Psoas muscle (tissue), 8 donors: Measurements from ENCODE around the gene KLHL36. TPM values are rescaled to one million over a fixed set of nuclear protein-coding genes. Genes with fewer than 3 reads are reported as not detected.

ENCODE experiments used
- ATAC-seq, 4 donors: fragments of 200-7000 bp; cut with Tn5 transposase; one replicate each; pipeline ENCODE4 v1.9.1; 2020; ENCODE audit warnings: moderate library complexity in 3 of 4, mild to moderate bottlenecking in 2 of 4
- DNase-seq, 2 donors: peaks; one replicate each; pipeline ENCODE4 v3.0.0-alpha.2; 2020
- H3K27ac ChIP-seq: fragments of 200-600 bp; one replicate; pipeline ENCODE4 v1.8.0; 2022
- H3K27me3 ChIP-seq, 3 donors: fragments of 200-600 bp in 1 of 3; one replicate each; pipeline versions ENCODE4 v1.6.1 to v1.8.0; 2013 to 2022; ENCODE audit warnings: low read length in 2 of 3, mild to moderate bottlenecking in 2 of 3, moderate library complexity in 1 of 3; ENCODE audit not compliant: insufficient read depth in 3 of 3
- H3K36me3 ChIP-seq, 2 donors: fragments of 200-600 bp in 1 of 2; one replicate each; pipeline versions ENCODE4 v1.6.1 to v1.8.0; 2013 to 2022; ENCODE audit warnings: low read depth in 1 of 2, mild to moderate bottlenecking in 1 of 2, moderate library complexity in 1 of 2; ENCODE audit not compliant: insufficient read depth in 1 of 2
- H3K4me1 ChIP-seq: fragments of 200-600 bp; one replicate; pipeline ENCODE4 v1.8.0; 2022
- H3K4me3 ChIP-seq: fragments of 200-600 bp; one replicate; pipeline ENCODE4 v1.8.0; 2022; ENCODE audit warnings: mild to moderate bottlenecking
- H3K9me3 ChIP-seq: fragments of 200-600 bp; one replicate; pipeline ENCODE4 v1.8.0; 2022
- WGBS, 3 donors: extraction: QIAGEN DNeasy Blood & Tissue Kit; methylation state at CpG; one replicate each; pipeline versions ENCODE4 v1.1.6 to v1.1.7; 2013; 5-methylcytosine and 5-hydroxymethylcytosine counted together
- intact Hi-C, 2 donors: fragments of 100-400 bp; cut with DNase I; formaldehyde crosslinking; loops; one replicate each; pipeline versions ENCODE4 v1.11.0 to v1.14.2; 2022
- polyA plus RNA-seq, 3 donors: library from polyadenylated mRNA; stranded (reverse); fragments of 200-250 nt; gene quantifications; one replicate each; pipeline ENCODE4 v1.2.3, GENCODE V29; 2013
- total RNA-seq, 4 donors: library from RNA; stranded (reverse); fragmentation: NEBNext Ultra II Directional in 2 of 4; extraction: Animal tissue kit (Norgen Biotek cat#: 25700) in 2 of 4; gene quantifications; one replicate each; pipeline versions ENCODE4 v1.2.1 to v1.2.4, GENCODE V29; 2021 to 2023
- TF ChIP-seq, protein P1 (sequence below): fragments of 200-600 bp; IDR thresholded peaks from one replicate; pipeline ENCODE4 v1.8.0; 2022; ENCODE audit warnings: antibody characterized with exemption
- donor health status: healthy with polysubstance abuse.
- donor health status: DM: no; HTN: no; CAD: no; lungs with moderate emphysema.
- donor health status: Bipolar disorder and iron deficiency.
- donor health status: healthy.
- donor health status: DM: yes; HTN: yes; CAD: no.
- donor health status: DM: no; HTN: no; CAD: no.
- donor health status: DM: no; HTN: no; CAD: no.
- donor health status: DM: yes; HTN: yes; CAD: no.

KLHL36 gene
- total and polyA plus RNA-seq, 7 donors = 5.9 to 19.3 (median 13.1) TPM

- peak overlapping the region; percentile 75 for H3K4me3 ChIP-seq
- no peaks in the 10 kb centered on the region for H3K27me3 ChIP-seq
- intact Hi-C loops = loop anchor here in 1 of 2 donors (5.0 kb wide), 1 partner anchor 273 kb away; no protein-coding TSS in a partner anchor
- DNase-seq = no peak
- no peaks in the 10 kb centered on the region for H3K9me3 ChIP-seq
- WGBS, 3 donors = 54 to 76% (median 55%) methylated on average over 11 of the region's 11 CpGs
- peaks cover 0 to 29% of the 10 kb centered on the region in 2 donors for H3K36me3 ChIP-seq
- H3K27ac ChIP-seq = peak overlapping the region; percentile 70
- no peak for ATAC-seq
- H3K4me1 ChIP-seq = no peaks in the 10 kb centered on the region
- TF ChIP-seq, protein P1, sequence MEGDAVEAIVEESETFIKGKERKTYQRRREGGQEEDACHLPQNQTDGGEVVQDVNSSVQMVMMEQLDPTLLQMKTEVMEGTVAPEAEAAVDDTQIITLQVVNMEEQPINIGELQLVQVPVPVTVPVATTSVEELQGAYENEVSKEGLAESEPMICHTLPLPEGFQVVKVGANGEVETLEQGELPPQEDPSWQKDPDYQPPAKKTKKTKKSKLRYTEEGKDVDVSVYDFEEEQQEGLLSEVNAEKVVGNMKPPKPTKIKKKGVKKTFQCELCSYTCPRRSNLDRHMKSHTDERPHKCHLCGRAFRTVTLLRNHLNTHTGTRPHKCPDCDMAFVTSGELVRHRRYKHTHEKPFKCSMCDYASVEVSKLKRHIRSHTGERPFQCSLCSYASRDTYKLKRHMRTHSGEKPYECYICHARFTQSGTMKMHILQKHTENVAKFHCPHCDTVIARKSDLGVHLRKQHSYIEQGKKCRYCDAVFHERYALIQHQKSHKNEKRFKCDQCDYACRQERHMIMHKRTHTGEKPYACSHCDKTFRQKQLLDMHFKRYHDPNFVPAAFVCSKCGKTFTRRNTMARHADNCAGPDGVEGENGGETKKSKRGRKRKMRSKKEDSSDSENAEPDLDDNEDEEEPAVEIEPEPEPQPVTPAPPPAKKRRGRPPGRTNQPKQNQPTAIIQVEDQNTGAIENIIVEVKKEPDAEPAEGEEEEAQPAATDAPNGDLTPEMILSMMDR = no peak
Measured at GRCh38 chr16:84649511-84649861, 1.2 kb downstream of the KLHL36 start.

DNA sequence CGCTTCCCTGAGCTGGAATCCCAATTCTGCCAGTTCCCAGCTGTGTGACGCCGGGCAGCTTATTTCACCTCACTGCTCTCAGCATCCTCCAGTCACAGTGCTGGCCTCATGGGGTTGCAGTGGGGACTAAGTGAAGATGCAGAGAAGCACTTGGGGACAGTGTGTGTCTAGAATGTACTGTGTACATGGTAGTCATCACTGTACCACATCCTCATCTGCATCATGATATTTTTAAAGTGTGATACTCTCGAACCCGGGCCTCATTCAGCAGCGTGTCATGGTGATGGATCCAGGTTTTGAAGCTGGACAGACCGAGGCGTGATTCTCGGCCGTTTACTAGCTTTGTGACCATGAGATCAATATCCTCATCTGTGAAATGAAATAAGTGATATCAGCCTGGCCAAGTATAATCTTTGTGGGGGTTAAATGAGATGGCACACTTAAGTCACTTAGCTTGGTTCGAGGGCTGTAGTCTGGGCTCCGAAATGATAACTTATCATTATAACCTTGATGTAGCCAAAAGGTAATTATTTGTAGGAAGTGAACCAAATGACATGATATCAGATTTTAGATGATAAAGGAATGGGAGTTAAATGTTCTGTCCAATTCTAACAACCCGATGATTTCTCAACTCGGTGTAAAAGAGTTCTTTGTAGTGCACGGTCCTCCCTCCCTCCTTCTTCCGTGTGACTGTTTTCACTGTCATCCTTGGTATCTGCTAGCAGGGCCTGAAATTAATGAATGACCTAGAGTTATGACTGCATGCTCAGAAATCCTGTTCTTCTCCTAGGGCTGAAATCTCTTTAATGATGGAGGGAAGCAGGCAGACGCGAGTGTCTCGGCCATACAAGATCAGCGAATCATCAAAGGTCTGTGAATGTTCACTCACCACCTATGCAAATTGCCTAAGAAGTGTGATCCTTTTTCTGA lies 2.0 kb downstream of the KLHL36 start:
- TF ChIP-seq, protein P1 = no peak
- no peak overlapping the region for H3K4me3 ChIP-seq
- no peak overlapping the region for H3K27ac ChIP-seq
- DNase-seq = no peak
- intact Hi-C loops = no loop called here
- peaks cover 0 to 36% of the 10 kb centered on the region in 2 donors for H3K36me3 ChIP-seq
- no peaks in the 10 kb centered on the region for H3K9me3 ChIP-seq
- WGBS, 3 donors = 80 to 86% (median 81%) methylated on average over 20 of the region's 20 CpGs
- no peaks in the 10 kb centered on the region for H3K4me1 ChIP-seq
- no peaks in the 10 kb centered on the region for H3K27me3 ChIP-seq
- ATAC-seq = no peak

- no peak for ATAC-seq
- Histone ChIP-seq H3K27ac (no peak overlapping the region), H3K9me3 (no peaks in the 10 kb centered on the region), H3K4me3 (no peak overlapping the region), H3K4me1 (no peaks in the 10 kb centered on the region), H3K36me3 (peaks cover 4 to 52% of the 10 kb centered on the region in 2 donors), H3K27me3 (no peaks in the 10 kb centered on the region)
- 91 to 95% (median 91%) methylated on average over 7 of the region's 7 CpGs for WGBS, 3 donors
- DNase-seq = no peak
- intact Hi-C loops = no loop called here
- TF ChIP-seq, protein P1 = no peak
Measured at GRCh38 chr16:84652566-84652965, 4.3 kb downstream of the KLHL36 start.

DNA sequence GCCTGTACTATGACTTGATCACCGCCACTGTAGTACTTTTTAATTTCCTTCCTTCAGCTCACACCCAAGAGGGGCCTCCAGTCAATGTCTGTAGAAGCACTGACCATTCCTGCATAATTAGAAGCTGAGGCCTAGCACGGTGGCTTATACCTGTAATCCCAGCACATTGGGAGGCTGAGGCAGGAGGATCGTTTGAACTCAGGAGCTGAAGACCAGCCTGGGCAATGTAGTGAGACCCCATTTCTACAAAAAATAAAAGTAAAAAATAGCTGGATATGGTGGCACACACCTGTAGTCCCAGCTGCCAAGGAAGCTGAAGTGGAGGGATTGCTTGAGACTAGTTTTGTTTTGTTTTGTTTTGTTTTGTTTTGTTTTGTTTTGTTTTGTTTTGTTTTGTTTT lies 5.9 kb downstream of the KLHL36 start:
- Histone ChIP-seq H3K4me3 (no peak overlapping the region), H3K27me3 (no peaks in the 10 kb centered on the region), H3K9me3 (no peaks in the 10 kb centered on the region), H3K27ac (no peak overlapping the region), H3K36me3 (peaks cover 4 to 68% of the 10 kb centered on the region in 2 donors), H3K4me1 (no peaks in the 10 kb centered on the region)
- ATAC-seq (no peak), DNase-seq (no peak)
- TF ChIP-seq, protein P1 = no peak
- intact Hi-C loops = no loop called here
- WGBS, 3 donors = 78 to 91% (median 91%) methylated on average over 3 of the region's 3 CpGs
